ENCODE data around the gene OR9Q1. TPM values are rescaled to one million over a fixed set of nuclear protein-coding genes. Genes with fewer than 3 reads are reported as not detected.

The OR9Q1 gene
- total and polyA plus RNA-seq, 2 of the 13 experiments (the other 11 are each of a cell fraction or from before 2014, with no cell fraction given): not detected

- TF ChIP-seq TBX3 (IDR thresholded peaks at IDR 0.05; ENCODE audit: borderline replicate concordance) (no peak), SMAD3 (CRISPR knock-in tag; IDR thresholded peaks at IDR 0.05) (peak; percentile 55; the same call in 1 of the 2 replicates), ZFP82 (CRISPR knock-in tag; IDR thresholded peaks at IDR 0.05; ENCODE audit: borderline replicate concordance) (no peak), FOXC1 (CRISPR knock-in tag; IDR thresholded peaks at IDR 0.05; ENCODE audit: borderline replicate concordance) (no peak), ZNF850 (CRISPR knock-in tag; conservative IDR thresholded peaks at IDR 0.05) (no peak), ZNF672 (CRISPR knock-in tag; IDR thresholded peaks at IDR 0.05) (no peak), SNAPC4 (CRISPR knock-in tag; IDR thresholded peaks at IDR 0.05) (no peak), SPEN (CRISPR knock-in tag; IDR thresholded peaks at IDR 0.05; ENCODE audit: low read depth) (no peak), HNRNPUL1 (IDR thresholded peaks at IDR 0.05; ENCODE audit: low read depth, low read length) (no peak), ZNF766 (CRISPR knock-in tag; IDR thresholded peaks at IDR 0.05; ENCODE audit: borderline replicate concordance) (no peak), PATZ1 (CRISPR knock-in tag; IDR thresholded peaks at IDR 0.05) (no peak)
- TF ChIP-seq, protein P1, sequence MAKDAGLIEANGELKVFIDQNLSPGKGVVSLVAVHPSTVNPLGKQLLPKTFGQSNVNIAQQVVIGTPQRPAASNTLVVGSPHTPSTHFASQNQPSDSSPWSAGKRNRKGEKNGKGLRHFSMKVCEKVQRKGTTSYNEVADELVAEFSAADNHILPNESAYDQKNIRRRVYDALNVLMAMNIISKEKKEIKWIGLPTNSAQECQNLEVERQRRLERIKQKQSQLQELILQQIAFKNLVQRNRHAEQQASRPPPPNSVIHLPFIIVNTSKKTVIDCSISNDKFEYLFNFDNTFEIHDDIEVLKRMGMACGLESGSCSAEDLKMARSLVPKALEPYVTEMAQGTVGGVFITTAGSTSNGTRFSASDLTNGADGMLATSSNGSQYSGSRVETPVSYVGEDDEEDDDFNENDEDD (CRISPR knock-in tag; IDR thresholded peaks at IDR 0.05; ENCODE audit: borderline replicate concordance): peak; percentile 8; the same call in 1 of the 2 replicates
- TF ChIP-seq, protein P2, sequence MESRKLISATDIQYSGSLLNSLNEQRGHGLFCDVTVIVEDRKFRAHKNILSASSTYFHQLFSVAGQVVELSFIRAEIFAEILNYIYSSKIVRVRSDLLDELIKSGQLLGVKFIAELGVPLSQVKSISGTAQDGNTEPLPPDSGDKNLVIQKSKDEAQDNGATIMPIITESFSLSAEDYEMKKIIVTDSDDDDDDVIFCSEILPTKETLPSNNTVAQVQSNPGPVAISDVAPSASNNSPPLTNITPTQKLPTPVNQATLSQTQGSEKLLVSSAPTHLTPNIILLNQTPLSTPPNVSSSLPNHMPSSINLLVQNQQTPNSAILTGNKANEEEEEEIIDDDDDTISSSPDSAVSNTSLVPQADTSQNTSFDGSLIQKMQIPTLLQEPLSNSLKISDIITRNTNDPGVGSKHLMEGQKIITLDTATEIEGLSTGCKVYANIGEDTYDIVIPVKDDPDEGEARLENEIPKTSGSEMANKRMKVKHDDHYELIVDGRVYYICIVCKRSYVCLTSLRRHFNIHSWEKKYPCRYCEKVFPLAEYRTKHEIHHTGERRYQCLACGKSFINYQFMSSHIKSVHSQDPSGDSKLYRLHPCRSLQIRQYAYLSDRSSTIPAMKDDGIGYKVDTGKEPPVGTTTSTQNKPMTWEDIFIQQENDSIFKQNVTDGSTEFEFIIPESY (CRISPR knock-in tag; IDR thresholded peaks at IDR 0.05): no peak
Measured at GRCh38 chr11:58060939-58061672, 37.4 kb downstream of the OR9Q1 start (continued).
